ENCODE data around the gene CPPED1.
"Not testable (repeated sequence)": the region's sequence is repeated elsewhere in the genome, so short reads cannot be mapped to it uniquely, and the experiment has no call there.

CPPED1 gene

DNA sequence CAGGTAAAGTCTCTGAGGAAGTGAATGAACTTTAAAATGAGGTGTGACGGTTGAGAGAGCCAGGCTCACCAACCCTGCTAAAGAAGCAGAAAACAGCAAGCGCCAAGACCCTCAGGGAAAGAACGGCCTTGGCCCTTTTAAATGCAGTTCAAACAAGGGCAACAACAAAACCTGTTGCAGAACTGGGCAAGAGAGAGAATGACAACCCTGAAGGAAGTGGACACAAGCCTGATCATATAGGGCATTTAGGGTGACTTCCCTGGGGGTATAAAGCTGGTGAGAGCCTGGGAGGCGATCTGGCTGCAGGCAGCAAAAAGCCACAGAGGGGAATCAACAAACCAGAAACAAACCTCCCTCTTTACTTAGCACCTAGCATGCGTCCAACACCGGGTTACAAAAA is 1.0 kb downstream of the CPPED1 start:
- no peak for DNase-seq (ENCODE audit: low read depth in 2 of 3, low spot score in 2 of 3)

DNA sequence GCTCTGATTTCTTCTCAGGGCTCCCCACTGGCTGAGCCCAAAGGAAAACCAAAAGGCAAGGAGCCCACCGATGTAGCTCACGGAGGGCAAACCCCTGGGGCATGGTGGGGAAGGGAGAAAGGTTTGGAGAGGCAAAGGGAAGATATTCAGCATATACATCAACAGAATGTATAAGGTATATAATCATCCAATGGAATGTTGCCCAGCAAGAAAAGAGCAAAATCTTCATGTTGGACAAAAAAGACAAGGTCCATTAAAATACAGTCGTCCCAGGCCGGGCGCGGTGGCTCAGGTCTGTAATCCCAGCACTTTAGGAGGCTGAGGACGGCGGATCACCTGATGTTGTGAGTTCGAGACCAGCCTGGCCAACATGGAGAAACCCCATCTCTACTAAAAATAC is 1.6 kb downstream of the CPPED1 start:
- DNase-seq (ENCODE audit: low read depth in 2 of 3, low spot score in 2 of 3): no peak

DNA sequence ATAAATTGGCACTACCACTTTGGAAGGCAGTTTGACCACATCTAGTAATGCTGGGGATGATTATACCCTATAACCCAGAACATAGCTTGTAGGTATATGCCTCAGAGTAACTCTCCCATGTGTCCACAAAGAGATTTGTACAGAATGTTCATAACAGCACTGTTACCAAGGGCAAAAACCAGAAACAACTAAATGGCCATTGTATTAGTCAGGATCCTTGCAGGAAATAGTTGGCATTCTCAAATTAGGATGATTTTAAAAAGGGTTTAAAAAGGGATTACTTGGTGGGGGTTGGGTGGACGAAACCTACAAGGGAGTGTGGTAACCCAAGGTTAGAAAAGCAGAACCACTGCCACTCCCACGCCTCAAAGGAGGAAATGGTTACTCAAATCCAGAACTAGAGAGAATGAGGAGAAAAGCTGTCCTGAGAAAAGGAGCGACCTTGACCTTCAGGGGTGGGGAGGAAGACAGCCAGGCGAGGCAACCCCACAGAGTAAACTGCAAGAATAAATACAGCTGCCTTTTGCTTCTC is 2.1 kb downstream of the CPPED1 start:
- DNase-seq (ENCODE audit: low read depth in 2 of 3, low spot score in 2 of 3): no peak

DNA sequence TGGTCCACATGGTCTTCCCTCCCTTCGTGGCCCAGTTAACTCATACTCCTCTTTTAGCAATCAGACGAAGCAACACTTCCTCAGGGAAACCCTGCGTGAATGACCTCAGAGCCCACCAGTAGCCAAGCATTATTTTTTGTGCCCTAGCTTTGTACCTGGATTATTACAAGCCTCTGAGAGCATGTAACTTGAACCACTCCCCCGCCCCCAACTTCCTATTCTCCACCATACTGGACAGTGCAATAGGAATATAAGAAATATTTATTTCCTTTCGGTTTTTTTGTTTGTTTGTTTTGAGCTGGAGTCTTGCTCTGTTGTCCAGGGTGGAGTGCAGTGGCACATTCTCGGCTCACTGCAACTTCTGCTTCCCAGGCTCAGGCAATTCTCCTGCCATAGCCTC is 2.9 kb downstream of the CPPED1 start:
- no peak for DNase-seq (ENCODE audit: low read depth in 2 of 3, low spot score in 2 of 3)

DNA sequence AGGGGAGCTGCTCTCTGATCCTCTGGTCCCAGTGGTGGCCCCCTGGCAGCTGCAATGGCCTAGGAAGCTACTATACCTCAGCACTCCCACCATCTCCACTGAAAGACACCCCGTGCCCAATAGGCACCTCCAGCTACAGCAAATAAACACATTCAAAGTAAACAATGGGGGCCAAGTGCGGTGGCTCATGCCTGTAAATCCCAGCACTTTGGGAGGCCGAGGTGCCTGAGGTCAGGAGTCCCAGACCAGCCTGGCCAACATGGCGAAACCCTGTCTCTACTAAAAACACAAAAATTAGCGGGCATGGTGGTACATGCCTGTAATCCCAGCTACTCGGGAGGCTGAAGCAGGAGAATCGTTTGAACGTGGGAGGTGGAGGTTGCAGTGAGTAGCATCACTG is 3.7 kb downstream of the CPPED1 start:
- DNase-seq (ENCODE audit: low read depth in 2 of 3, low spot score in 2 of 3): not testable (repeated sequence)

DNA sequence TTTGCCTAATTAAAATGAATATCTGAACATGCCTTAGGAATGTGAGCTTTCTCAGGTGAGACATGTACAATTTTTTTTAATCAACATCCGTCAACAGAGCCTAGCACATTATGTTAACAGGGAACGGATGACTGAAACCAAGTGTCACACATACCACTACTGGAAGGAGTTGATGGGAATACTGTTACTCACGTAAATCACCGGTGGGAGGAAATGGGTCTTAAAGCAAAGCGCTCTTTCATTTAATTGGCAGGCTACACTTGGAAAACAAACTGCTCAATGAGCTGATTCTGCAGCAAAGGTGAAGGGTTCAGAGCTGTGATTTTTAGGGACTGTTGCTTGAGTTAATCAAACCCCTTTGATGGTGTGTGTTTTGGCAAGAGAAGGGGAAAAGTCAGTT is 4.8 kb downstream of the CPPED1 start:
- DNase-seq (ENCODE audit: low read depth in 2 of 3, low spot score in 2 of 3): no peak

DNA sequence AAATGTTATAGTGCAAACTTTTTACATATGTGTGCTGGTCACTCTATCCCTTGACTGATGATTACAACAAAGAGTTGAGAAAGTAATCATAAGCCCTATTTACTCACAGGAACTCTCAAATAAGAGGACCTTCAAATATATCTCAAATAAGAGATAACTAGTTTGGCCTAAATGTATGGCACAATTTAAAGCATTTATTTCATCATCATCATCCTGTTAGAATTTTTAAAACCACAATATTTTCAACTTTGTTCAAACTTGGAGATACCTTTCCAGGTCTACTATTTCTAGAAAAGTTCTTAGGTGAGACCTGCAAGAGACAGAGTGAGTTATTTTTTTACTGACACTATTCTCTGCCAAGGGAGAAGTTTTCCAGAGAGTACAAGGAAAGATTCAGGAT is 5.5 kb downstream of the CPPED1 start:
- DNase-seq (ENCODE audit: low read depth in 2 of 3, low spot score in 2 of 3): no peak

DNA sequence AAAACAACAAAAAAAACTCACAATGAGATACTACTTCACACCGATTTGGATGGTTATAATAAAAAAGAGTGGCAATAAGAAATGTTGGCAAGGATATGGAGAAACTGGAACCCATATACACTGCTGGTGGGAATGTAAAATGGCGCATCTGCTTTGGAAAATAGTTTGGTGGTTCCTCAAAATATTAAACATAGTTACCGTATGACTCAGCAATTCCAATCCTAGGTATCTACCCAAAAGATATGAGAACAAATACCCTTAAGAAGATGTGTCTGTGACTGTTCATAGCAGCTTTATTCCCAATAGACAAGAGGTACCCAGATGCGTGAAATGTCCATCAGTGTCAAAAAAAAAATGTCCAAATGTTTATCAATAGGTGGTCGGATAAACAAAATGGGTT is 7.2 kb downstream of the CPPED1 start:
- DNase-seq (ENCODE audit: low read depth in 2 of 3, low spot score in 2 of 3): no peak

DNA sequence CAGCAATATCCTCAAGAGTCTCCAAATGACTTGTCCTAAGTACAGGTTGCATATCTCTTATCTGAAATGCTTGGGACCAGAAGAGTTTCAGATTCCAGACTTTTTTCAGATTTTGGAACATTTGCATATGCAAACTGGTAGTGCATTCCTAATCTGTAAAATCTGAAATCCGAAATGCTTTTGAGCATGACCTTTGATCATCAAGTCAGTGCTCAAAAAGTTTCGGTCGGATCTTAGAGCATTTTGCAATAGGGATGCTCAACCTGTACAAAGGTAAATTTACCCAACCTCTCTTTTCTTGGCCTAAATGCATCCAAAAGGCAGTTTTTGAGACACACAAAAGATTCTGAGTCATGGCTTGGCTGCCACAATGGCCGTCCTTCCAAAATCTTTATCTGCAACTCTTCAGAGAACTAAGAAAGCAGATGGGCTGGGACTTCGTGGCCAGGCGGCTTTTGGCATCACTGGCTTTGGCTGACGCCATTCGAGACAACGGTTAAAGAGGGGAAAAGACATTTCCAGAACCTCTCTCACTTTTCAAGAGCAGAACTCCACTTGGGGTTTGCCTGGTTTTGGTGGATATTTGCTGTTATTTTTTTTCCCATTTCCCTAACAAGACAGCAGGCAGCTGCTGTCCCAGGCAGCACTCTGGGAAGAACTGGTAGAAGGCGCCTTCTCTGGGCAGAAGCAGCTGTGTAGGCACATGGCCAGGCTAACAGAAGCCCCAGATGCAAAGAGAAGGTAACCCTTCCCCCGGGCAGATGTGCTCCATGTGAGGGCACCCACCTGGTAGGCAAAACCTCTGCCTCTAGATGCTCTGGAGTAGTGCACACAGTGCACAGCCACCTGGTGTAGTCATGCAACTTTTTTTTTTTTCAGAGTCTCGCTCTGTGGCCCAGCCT is 8.9 kb downstream of the CPPED1 start:
- no peak for DNase-seq (ENCODE audit: low read depth in 2 of 3, low spot score in 2 of 3)

DNA sequence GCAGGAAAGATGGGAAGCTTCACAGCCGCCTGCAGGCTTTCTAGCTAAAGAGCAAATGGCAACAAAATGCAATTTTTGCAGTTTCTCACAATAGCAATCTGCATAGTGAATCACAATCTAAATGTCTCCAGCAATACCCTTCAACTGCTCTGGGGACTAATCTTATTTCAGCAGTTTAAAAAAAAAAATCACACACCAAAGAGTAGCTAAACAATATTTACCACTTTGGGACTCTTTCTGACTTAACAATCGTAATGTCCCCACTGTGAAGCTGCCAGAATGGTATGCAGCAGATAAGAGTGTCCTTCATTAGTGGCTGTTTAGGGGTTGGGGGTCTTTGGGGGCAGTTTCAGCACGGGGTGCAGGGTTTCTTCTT is 9.8 kb downstream of the CPPED1 start:
- no peak for DNase-seq (ENCODE audit: low read depth in 2 of 3, low spot score in 2 of 3)

DNA sequence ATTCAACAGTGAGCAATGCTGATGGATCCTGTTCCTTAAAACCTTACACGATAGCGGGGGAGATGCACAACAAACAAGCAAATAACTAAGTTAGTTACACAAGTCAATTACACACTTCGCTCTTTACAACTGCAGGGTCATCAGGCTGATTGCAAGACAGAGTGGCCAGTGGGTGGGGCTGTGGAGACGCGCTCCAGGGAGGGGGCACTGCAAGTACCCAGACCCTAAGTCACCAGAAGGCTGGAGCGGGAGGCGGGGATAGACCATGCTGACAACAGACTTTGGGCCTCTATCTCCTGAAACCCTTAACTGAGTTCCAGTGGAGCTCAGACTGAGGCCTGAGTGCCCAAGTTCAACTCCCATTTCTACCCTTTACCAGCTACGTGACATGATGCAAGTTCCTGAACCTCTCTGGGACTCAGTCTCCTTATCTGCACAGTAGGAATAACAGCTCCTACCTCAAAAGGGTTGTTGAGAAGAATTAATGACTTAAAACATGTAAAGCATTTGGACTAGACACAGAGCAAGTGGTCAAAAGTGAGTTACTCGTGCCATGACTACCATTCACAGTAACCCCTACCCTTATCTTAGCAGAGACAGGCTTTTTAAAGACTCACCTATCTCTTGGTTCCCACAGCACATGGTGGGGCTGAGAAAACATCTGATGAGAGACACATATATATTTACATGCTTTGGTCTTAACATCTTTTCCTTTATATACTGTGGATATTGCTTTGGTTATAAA is 10.4 kb downstream of the CPPED1 start:
- DNase-seq (ENCODE audit: low read depth in 2 of 3, low spot score in 2 of 3): no peak

DNA sequence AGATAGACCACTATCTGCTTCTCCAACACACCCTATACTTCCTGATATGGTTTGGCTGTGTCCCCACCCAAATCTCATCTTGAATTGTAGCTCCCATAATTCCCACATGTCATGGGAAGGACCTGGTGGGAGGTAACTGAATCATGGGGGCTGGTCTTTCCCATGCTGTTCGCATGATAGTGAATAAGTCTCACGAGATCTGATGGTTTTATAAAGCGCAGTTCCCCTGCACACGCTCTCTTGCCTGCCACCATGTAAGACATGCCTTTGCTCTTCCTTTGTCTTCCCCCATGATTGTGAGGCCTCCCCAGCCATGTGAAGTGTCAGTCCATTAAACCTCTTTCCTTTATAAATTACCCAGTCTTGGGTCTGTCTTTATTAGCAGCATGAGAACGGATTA is 11.2 kb downstream of the CPPED1 start:
- not testable (repeated sequence) for DNase-seq (ENCODE audit: low read depth in 2 of 3, low spot score in 2 of 3)

DNA sequence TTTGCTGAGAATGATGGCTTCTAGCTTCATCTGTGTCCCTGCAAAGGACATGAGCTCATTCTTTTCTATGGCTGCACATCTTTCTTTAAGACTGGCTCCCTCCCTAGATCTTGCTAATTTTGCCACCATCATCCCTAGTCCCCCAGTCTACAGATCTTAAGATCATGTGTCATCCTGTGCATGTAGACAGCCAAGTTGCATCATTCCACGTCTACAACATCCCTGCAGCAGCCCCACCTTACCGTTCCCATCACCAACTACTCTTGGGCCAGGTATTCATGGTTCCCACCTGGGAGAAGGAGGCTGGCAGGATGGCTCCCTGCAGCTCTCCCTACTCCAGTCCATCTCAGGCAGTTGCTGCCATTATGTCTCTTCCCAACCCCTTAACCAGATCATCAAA is 12.3 kb downstream of the CPPED1 start:
- DNase-seq (ENCODE audit: low read depth in 2 of 3, low spot score in 2 of 3): no peak

DNA sequence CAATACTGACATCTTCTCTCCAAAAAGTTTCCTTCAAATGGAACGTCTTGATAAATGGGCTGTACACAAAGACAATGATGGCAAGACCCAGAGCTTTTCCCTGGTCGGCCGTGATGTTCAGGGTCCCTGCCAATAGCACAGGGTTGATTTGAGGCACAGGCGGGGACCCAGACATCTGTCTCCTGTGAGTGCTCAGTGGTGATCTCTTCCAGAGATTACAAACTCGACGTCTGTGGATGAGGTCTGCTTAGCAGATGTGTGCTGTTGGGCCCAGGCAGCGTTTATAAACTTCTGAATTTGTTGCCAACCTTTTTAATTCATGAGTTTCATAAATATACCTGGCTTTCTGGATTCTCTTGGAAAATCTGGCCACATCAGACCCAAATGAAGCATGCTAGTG is 14.9 kb downstream of the CPPED1 start:
- no peak for DNase-seq (ENCODE audit: low read depth in 2 of 3, low spot score in 2 of 3)

DNA sequence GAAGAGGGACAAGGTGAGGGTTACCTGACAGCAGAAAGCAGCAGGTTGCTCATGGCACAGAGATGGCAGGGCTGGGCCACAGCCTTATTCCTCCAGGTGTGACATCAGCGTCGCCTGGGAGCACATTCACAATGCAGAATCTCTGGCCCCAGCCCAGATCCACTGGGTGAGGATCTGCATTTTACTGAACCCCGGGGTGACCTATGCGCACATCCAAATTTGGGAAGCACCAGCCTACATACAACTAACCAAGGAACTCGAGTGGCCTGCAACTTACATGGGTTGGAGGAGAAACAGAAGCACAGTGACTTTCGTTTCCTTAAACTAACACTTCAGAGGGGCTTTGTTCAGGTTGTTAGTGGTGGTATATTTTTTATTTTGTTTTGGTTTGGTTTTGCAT is 17.6 kb downstream of the CPPED1 start:
- DNase-seq (ENCODE audit: low read depth in 2 of 3, low spot score in 2 of 3): no peak

DNA sequence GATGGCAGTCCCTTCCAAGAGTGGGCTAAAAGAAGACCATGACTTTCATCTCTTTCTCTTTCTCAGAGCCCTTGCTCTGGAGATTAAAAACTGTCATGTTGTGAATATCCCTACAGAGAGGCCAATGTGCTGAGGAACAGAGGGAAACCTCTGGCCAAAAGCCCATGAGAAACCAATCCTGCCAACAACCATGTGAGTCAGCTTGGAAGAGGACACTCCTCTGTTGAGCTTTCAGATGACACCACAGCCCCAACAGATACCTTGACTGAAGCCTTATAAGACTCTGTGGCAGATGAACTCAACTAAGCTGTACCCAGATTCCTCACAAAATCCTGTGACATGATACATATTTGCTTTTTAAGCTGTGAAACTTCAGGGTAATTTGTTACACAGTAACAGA is 19.6 kb downstream of the CPPED1 start:
- no peak for DNase-seq (ENCODE audit: low read depth in 2 of 3, low spot score in 2 of 3)

DNA sequence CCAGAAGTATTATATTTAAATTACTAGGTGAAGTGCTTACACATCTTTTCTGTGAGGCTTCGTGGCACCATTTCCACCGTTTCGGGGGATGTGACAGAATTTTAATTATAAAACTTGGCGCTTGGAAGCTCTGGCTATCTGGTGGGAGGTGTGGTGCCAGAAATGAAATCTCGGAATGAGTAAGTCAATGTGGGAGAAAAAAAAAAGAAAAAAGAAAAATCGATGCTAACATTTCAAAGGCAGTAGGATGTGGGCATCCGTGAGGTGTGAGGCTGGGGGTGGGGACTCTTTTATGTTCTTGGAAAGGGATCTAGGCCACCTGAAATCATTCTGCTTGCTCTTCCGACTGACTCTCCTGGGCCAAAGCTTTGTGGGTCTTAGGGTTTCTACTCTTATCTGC is 21.9 kb downstream of the CPPED1 start:
- DNase-seq (ENCODE audit: low read depth in 2 of 3, low spot score in 2 of 3): no peak

DNA sequence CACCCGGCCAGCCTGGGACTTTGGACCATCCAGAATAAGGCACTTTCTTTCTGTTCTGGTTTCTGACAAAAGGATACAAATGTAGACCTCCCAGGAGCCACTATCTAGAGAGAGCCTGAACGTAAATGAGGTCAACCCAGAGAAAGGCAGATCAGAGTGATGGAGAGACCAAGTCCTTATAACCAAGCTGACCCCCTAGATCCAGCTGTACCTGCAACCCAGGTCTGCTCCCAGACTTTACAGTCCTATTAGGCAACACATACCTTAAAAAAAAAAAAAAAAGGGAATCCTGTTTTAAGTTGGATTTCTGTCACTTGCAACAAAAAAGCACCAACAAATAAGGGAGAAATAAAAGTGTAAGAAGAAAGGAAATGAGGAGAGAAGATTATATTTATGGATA is 23.2 kb downstream of the CPPED1 start:
- DNase-seq (ENCODE audit: low read depth in 2 of 3, low spot score in 2 of 3): no peak

DNA sequence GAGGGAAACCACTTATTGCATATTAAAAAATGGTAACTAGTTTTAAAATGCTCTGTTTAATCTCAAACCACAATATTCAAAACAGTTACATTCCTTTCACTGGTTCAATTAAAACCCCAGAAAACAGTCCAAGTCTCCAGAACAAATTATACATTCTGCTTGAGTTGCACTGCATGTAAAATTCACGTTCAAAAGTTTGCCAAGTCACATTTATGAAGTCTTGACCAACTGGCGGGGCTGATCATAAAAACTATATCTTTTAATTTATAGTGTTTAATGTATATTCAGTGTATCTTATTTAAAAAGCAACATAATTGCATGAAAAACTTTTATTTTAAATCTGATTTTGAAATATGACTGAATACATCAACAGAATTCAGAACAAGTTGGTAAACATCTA is 25.0 kb downstream of the CPPED1 start:
- DNase-seq (ENCODE audit: low read depth in 2 of 3, low spot score in 2 of 3): no peak

DNA sequence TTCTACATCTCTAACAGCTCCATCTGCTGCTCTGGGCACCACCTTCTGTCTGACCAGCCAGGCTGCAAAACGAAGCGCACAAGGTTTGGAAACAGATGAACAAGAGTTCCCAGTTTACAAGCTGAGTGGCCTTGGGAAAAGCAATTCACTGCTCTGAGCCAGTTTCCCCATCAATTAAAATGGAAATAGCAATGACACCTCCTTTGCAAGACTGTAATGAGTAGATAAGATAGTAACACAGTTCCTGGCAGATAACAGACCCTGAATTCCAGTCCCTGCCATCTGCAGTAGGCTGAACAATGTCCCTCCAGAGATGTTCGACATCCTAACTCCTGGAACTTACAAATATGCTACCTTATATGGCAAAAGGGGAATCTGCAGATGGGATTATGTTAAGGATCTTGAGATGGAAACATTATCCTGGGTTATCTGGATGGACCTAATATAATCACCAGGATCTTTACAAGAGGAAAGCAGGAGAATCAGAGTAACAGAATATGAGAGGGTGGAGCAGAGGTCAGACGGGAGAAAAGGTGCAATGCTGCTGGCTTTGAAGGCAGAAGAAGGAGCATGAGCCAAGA is 27.9 kb downstream of the CPPED1 start:
- DNase-seq (ENCODE audit: low read depth in 2 of 3, low spot score in 2 of 3): no peak

DNA sequence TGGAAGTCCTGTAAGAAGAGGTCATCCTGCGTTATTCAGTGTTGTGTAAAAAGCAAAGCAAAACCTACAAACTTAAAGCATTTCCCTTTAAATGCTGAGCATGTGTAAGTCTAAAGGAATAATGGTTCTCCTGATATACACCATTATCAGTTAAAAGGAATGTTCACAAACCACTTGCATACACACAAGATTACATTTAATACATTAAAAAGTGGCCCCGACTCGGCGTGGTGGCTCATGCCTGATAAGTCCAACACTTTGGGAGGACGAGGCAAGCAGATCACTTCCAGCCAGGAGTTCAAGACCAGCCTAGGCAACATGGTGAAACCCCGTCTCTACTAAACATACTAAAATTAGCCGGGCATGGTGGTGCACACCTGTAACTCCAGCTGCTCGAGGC is 30.5 kb downstream of the CPPED1 start:
- DNase-seq (ENCODE audit: low read depth in 2 of 3, low spot score in 2 of 3): no peak

DNA sequence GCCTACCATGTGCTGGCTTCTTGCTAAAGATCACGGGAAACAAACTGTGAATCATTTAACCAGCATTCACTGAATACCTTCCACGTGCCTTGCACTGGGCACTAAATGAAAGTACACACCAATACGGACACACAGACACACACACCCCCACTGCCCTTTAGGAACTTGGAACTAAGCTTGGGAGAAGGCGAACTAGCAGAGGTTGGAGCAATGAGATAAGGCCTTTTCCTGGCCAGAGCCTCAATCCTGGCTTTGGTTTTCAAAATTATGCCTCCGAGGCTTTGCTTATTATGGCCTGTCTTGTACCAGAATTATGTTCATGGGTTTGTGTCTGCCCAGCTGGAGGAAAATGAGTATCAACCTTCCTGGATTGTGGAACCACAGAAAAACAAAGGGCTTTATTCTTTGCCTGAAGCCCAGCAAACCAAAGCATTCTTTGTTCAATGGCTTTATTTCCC is 32.3 kb downstream of the CPPED1 start:
- no peak for DNase-seq (ENCODE audit: low read depth in 2 of 3, low spot score in 2 of 3)

All from activated CD8-positive, alpha-beta memory T cell treated with anti-CD3 and anti-CD28 coated beads for 48 hours (primary cell).